ENCODE data around the gene FOXJ1. TPM values are rescaled to one million over a fixed set of nuclear protein-coding genes. Genes with fewer than 3 reads are reported as not detected.

Gene FOXJ1
- polyA plus RNA-seq, 1 of the 3 experiments (the other 2 are of a cell fraction), result not detected

GRCh38 chr17:76086384-76086783 is 54.7 kb downstream of the FOXJ1 start:
- Histone ChIP-seq H4K20me1 (ENCODE audit: insufficient read depth) (no peaks in the 10 kb centered on the region), H3K79me2 (ENCODE audit: insufficient read depth) (no peaks in the 10 kb centered on the region), H3K9me2 (no peaks in the 10 kb centered on the region), H3K36me3 (replicated peaks in 1 of 2; ENCODE audit: control insufficient read depth in 1 of 2, insufficient read depth in 2 of 2, low read length in 1 of 2) (peaks cover 28 to 89% of the 10 kb centered on the region in 2 experiments), H3F3A (replicated peaks; ENCODE audit: insufficient read depth) (peaks cover 9% of the 10 kb centered on the region), H3K4me1 (ENCODE audit: control insufficient read depth in 1 of 2, insufficient read depth in 2 of 2, low read depth in 1 of 2, low read length in 1 of 2) (no peaks in the 10 kb centered on the region), H3K27ac (ENCODE audit: low read depth in 2 of 2, low read length in 1 of 2) (no peak overlapping the region), H3K4me3 (ENCODE audit: low read depth in 2 of 2, low read length in 1 of 2) (no peak overlapping the region), H3K4me2 (no peak overlapping the region), H3K9ac (no peak overlapping the region), H3K9me3 (no peaks in the 10 kb centered on the region), H2AFZ (ENCODE audit: low read depth) (no peak overlapping the region), H3K27me3 (ENCODE audit: insufficient read depth) (no peaks in the 10 kb centered on the region)
- TF ChIP-seq FOXM1 (IDR thresholded peaks at IDR 0.05; ENCODE audit: low read depth) (no peak), JUND (IDR thresholded peaks at IDR 0.05) (no peak), RFX5 (IDR thresholded peaks at IDR 0.05; ENCODE audit: low read length) (no peak), EP300 (IDR thresholded peaks at IDR 0.05; ENCODE audit: borderline replicate concordance in 1 of 2, low read depth in 1 of 2, low read length in 1 of 2) (no peak), GATA2 (CRISPR knock-in tag; IDR thresholded peaks at IDR 0.05) (no peak), SIN3A (IDR thresholded peaks at IDR 0.05; ENCODE audit: borderline replicate concordance, low read depth, low read length) (no peak), TEAD4 (IDR thresholded peaks at IDR 0.05; ENCODE audit: borderline replicate concordance, insufficient read depth) (no peak), NRF1 (IDR thresholded peaks at IDR 0.05; ENCODE audit: low read depth, low read length) (no peak), GABPA (IDR thresholded peaks at IDR 0.05; ENCODE audit: low read depth) (no peak), MAX (IDR thresholded peaks at IDR 0.05; ENCODE audit: low read depth) (no peak), ELF1 (IDR thresholded peaks at IDR 0.05) (no peak), FOSL2 (IDR thresholded peaks at IDR 0.05; ENCODE audit: borderline replicate concordance, low read depth) (no peak), POLR2AphosphoS5 (IDR thresholded peaks at IDR 0.05; ENCODE audit: low read depth, low read length) (no peak), RXRA (IDR thresholded peaks at IDR 0.05; ENCODE audit: borderline replicate concordance, low read depth) (no peak), FOXJ3 (CRISPR knock-in tag; IDR thresholded peaks at IDR 0.05) (no peak)
- ChIA-PET CTCF (interaction anchor here (0.9 to 1.6 kb wide), 4 partner anchors 8 to 86 kb away, joined by 3 to 7 read pairs (median 4); partner anchors contain the start of genes CDK3 and GALR2), POLR2A (no interaction called here)
- WGBS (ENCODE audit: low lambda C conversion rate), result 96% methylated on average over 9 of the region's 9 CpGs
- DNase-seq, result peak; percentile 25

Small RNA genes lying within 50 kb of the gene (small RNA-seq; reads per million reads assigned to genes)
- 0 to 8.6 (median 0.93) reads per million in 7 experiments for gene MIR6868

Other genes starting within 250 kb of the FOXJ1 start
- gene TRIM65, start 244.3 kb downstream of the FOXJ1 start, polyA plus RNA-seq (2012; rRNA removed), result 13.1 and 18.1 TPM in 2 replicates
- 62.5 and 93.9 TPM in 2 replicates for gene MRPL38, start 236.4 kb downstream of the FOXJ1 start, polyA plus RNA-seq (2012; rRNA removed)
- gene FBF1, start 200.2 kb downstream of the FOXJ1 start, polyA plus RNA-seq (2012; rRNA removed), result 19.0 and 19.7 TPM in 2 replicates
- 21.5 and 29.7 TPM in 2 replicates for gene ACOX1, start 162.1 kb downstream of the FOXJ1 start, polyA plus RNA-seq (2012; rRNA removed)
- 33.6 and 38.1 TPM in 2 replicates for gene TEN1, start 162.0 kb downstream of the FOXJ1 start, polyA plus RNA-seq (2012; rRNA removed)
- 14.6 and 22.1 TPM in 2 replicates for gene CDK3, start 140.4 kb downstream of the FOXJ1 start, polyA plus RNA-seq (2012; rRNA removed)
- 0.15 and 0.23 TPM in 2 replicates for gene EVPL, start 113.9 kb downstream of the FOXJ1 start, polyA plus RNA-seq (2012; rRNA removed)
- 76.8 and 81.4 TPM in 2 replicates for gene SRP68, start 68.7 kb downstream of the FOXJ1 start, polyA plus RNA-seq (2012; rRNA removed)
- 0.05 and 0.08 TPM in 2 replicates for gene GALR2, start 66.5 kb downstream of the FOXJ1 start, polyA plus RNA-seq (2012; rRNA removed)
- 0.03 TPM in 1 of 2 replicates, not detected in the other for gene ZACN, start 62.1 kb downstream of the FOXJ1 start, polyA plus RNA-seq (2012; rRNA removed)
- gene EXOC7, start 37.5 kb downstream of the FOXJ1 start, polyA plus RNA-seq (2012; rRNA removed), result 129 and 167 TPM in 2 replicates
- gene RNF157, start 99.2 kb upstream of the FOXJ1 start, polyA plus RNA-seq (2012; rRNA removed), result 5.2 TPM in 2 replicates
- gene UBALD2, start 124.1 kb upstream of the FOXJ1 start, polyA plus RNA-seq (2012; rRNA removed), result 16.7 and 27.0 TPM in 2 replicates
- 6.2 and 7.6 TPM in 2 replicates for gene QRICH2, start 167.0 kb upstream of the FOXJ1 start, polyA plus RNA-seq (2012; rRNA removed)
- gene PRPSAP1, start 212.7 kb upstream of the FOXJ1 start, polyA plus RNA-seq (2012; rRNA removed), result 118 and 125 TPM in 2 replicates
- gene SPHK1, start 243.4 kb upstream of the FOXJ1 start, polyA plus RNA-seq (2012; rRNA removed), result 7.7 and 12.3 TPM in 2 replicates